NCI-H774 (cell line): ENCODE results near the gene CELF2.
"Not testable (repeated sequence)": the region's sequence is repeated elsewhere in the genome, so short reads cannot be mapped to it uniquely, and the experiment has no call there.

Source experiments
- DNase-seq: peaks from one replicate; lab custom pipeline; 2025; lab: John Stamatoyannopoulos, UW

Gene CELF2

DNA sequence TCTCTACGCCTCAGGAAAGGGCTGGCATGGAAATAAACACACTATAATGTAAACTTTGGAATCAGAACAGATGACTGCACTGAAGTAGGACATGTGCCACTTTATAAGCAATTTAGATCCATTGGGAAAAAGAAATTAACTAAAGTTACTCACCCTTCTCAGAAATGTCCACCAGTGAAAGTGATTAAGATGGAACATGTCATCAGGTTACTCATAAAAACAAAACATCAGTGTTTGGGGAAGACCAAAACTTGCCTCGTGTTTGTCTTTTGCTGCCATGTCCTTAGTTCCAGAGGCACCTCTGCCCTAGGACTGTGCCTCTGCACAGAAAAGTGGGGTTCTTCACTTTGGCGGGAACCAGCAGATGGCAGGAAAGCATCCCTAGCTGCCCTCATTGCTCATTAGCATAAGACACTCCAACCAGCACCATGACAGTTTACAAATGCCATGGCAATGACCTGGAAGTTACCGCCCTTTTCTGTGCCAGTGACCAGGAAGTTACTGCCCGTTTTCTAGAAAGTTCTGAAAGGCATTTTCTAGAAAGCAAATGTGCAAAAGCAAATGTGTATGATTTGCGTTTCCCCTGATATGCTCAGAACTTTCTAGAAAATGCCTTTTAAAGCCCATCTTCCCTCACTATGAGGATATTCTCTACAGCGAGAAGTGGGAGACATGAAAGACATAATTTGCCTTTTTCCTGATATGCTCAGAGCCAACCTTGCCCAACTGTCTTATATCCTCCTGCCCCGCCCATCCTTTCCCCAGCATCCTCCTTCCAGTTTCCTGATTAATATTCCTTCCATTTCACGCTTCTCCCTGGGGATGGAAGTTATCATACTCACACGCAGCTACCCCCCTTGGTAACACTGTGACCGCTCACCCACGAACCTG lies 335.6 kb downstream of the CELF2 start:
- no peak for DNase-seq

DNA sequence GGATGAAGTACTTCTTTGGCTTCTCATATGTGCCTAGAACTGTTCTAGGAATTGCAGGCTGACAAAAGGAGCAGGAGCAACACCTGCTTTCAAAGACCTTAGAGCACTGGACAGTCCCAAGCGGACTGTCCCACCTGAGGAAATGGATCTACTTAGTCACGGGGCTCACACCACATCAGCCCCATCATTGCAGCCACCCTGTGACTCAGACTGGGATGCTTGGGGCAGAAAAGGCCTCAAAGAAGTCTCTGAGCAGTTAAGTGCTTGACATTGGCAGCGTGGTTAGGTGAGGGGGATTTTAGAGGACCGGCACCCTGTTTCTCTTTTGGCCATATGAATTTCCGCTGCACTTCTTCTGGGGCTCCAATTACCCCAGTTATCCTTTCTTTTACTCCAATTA lies 337.2 kb downstream of the CELF2 start:
- DNase-seq: no peak

DNA sequence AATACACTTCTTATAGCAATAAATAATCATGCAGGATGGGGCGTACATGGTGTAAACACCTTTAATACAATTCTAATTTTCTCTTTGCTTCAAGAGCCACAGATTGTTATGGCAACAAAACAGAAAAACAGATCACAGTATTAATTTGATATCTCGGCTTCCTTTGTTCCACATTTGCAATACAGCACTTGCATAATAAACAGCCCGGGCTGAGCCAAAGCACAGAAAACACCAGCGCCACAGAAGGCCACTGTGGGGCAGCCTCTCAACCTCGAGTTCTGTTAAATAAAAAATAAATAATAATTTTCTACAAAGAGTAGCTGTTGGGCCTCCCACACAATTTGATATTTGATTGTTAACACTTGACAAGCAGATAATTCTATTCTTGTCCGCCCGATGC lies 337.9 kb downstream of the CELF2 start:
- no peak for DNase-seq

DNA sequence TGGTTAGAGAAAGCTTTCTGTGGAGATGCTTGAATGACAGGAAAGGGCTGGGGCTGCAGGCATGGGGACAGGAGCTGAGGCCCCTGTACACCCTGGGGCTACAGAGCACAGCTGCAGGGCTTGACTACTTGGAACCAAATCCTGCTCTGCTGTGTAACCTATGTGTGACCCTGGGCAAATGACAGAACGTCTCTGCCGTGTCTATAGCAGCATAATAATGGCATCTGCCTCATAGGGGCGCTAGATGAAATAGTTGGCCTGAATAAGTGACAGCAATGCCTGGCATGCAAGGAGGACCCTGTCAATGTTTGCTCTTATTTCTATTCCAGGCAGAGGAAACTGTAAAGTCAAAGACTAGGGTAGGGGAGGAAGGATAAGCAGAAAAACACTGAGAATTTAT lies 339.8 kb downstream of the CELF2 start:
- no peak for DNase-seq

DNA sequence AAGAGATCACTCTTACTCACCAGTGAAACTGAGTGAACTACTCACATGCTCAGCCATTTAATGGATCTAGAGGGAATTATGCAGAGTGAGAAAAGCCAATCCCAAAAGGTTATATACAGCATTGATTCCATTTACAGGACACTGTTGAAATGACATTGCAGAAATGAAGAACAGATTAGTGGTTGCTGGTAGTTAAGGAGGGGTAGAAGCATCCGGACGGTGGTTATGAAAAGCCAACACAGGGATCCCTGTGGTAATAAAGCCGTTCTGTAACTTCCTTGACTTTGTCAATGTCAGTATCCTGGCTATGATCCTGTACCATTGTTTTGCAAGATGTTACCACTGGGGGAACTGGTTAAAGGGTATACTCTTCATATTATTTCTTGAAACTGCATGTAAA lies 340.3 kb downstream of the CELF2 start:
- DNase-seq: no peak

DNA sequence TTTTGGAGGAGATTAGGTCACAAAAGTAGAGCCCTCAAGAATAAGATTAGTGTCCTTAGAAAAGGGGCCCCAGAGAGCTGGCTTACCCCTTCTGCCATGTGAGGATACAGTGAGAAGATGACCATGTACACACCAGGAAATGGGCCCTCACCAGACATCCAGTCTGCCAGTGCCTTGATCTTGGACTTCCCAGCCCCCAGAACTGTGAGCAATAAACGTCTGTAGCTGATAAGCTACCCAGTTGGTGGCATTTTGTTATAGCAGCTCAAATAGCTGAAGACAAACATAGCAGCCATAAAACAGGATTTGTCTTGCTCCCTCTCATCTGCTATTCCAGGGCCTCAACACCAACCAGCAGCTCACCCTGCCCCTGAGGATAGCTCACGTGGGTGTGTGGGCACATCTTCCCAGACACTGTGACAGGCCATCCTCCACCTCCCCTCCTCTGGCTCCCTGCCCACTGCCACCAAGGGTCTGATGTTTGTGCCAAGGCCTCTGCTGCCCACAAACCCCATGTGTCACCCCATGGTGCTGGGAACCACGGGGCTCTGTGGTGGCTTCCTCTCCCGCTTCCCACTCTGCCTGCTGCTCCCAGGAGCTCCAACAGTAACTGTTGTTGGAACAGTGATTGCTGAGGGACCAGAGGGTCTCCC lies 341.4 kb downstream of the CELF2 start:
- DNase-seq: no peak

DNA sequence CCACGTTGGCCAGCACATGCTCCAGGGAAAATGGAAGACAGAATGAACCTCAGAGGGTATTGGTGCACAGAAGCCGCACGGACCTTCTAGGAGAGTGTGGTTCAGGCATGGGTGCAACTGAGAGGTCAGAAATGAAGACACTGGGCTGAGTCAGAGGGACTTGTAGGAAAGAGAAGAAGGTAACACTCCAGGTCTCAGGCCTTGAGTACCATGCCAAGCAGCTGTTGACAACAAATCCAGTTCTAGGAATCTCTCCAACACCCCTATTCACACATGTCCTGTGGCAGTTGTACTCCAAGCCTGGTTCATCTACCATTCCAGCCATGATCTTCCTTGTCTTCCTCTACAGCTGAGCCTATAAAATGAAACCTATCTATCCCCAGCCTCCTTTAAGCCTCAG lies 342.2 kb downstream of the CELF2 start:
- no peak for DNase-seq

DNA sequence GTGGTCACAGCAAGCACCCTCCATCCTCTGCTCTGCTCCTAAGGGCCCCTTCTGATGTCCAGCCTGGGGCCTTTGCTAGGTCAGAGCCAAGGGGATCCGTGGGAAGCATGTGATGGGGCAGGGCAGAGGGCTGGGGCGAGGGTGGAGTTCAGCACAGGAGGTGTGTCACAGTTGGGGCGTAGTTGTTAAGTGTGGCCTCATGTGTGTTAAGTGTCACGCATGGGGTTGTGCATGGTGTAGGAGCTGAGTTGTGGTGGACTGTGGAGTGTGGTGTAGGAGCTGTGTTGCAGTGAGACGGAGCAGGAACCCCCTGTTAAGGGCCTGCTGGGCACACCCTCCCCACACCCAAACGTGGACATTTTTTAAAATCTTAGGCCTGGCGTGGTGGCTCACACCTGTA lies 345.8 kb downstream of the CELF2 start:
- no peak for DNase-seq

DNA sequence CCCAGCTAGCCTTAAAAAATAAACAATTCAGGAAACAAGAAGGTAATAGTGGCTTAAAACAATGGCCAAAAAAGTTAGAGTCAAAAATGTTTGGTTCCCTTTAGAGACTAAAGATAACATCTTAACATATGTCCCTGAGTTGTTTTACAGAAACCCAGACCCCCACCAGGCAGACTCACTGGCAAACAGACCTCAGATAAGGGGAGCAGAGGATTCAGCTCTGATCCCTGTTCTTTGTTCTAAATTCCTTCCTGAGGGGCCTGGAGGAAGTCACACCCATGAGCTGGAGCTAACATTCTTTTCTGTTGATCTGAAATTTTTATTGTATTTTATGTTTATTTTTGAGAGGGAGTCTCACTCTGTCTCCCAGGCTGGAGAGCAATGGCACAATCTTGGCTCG lies 346.6 kb downstream of the CELF2 start:
- DNase-seq: no peak

DNA sequence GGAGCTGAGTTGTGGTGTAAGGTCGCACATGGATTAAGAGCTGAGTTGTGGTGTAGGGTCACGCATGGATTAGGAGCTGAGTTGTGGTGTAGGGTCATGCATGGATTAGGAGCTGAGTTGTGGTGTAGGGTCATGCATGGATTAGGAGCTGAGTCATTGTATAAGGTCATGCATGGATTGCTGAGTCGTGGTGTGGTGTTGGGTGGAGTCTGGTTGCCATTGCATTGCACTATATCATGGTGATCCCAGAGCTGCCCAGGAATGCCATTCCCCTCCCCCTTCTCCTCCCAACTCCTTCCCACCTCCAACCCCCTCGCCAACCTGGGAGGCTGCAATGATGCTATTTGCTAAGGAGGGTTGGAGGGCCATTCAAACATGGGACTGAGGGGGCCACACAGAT lies 349.2 kb downstream of the CELF2 start:
- not testable (repeated sequence) for DNase-seq

DNA sequence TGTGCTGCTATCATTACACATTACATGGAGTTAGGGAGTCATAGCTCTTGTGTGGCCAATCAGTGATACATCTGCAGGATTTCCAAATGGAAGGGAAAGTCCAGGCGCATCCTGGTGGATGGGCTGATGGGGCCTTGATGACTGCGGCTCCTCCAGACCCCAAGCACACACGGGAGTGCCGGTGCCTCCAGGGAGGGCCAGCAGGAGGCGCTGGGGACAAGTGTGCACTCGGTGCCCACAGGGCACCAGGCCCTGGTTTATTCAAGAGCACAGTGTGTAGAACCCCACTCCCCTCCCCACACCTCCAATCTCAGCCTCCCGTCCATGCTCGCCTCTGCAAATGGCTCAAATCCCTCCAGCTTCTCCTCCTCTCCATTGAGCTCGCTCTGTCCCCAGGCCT lies 349.8 kb downstream of the CELF2 start:
- no peak for DNase-seq

DNA sequence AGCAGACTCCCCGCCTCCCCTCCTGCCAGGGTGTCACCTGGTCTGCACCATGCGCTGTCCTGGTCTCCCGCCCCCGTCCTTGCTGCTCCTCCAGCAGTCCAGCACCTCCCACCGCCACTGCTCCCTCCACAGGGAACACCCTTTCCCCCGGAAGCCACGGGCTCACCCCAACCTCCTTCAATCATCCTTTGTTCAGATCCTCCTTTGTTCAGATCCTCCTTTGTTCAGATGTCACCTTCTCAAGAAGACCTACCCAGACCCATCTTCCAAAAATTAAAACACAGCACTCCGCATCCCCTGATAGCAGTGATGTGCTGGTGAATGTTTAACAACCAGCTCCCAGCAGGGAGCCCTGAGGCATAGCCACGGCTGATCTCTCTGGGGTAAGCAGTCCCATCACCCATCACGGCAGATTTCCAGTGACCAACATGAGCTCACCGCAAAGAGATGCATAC lies 356.1 kb downstream of the CELF2 start:
- no peak for DNase-seq

DNA sequence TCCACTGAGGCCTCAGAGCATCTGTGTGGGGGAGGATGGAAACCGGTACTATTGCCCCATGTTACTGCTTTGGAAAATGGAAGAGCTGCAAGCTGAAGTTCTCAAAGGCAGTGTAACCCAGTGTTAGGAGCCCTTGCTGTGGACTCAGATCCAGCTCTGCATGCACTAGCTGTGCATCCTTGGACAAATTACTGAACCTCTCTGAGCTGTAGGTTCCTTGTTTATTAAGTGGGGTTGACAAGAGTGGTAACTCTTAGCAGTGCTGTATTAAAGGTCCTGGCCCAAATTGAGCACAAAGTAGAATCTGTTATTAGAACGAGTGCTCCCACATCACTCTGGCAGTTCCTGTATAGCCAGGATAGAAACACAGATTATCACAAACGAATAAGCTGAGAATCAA lies 359.6 kb downstream of the CELF2 start:
- no peak for DNase-seq

DNA sequence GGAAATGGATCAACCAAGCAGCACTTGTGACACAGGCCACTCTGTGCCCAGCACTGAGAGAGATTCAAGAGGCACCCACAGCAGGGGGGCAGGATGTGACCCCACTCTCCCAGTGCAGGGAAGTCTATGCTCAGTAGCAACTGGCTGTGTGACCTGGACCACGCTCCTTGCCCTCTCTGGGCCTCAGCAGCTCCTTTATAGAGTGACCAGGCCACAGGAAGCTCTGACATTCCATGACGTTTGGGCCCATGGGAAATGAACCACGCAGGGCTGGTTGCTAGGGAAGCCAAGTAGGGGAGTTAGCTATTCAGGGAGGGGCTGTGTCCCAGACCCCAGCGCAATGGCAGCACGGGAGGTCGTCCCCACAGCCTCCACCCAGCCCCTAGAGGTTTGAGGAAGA lies 361.2 kb downstream of the CELF2 start:
- no peak for DNase-seq

DNA sequence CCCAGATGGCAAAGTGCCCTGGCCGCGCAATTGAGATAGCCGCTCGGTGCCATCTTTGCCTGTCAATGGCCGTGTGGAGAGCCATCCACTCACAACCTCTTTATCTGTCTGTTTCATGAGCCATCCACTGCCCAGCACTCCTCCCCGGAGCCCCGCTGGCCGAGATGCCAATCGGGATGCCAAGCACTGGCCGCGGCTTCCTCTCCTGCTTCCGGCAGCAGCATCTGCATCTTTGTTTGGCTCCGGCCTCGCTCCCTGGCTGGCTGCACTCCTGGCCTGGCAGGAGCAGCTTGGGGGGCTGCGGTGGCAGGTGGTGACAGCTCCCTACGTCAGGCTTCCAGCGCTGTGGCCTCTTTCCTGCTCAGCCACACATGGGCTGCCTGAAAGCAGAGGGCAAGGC lies 362.1 kb downstream of the CELF2 start:
- DNase-seq: no peak

DNA sequence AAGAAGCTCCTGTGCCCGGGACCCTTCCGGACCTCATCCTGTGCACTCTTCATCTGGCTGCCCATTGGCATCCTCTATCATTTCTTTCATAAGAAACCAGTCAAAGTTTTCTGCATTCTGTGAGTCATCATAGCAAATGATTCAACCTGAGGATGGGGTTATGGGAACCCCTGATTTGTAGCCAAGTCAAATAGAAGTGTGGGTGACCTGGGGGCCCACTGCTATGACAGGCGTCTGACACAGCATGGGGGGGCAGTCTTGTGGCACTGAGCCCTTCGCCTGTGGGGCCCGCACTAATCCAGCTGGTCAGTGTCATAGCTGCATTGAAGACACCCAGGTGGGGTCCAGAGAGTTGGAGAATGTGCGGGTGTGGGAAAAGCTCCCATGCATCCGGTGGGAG lies 363.4 kb downstream of the CELF2 start:
- DNase-seq: no peak

DNA sequence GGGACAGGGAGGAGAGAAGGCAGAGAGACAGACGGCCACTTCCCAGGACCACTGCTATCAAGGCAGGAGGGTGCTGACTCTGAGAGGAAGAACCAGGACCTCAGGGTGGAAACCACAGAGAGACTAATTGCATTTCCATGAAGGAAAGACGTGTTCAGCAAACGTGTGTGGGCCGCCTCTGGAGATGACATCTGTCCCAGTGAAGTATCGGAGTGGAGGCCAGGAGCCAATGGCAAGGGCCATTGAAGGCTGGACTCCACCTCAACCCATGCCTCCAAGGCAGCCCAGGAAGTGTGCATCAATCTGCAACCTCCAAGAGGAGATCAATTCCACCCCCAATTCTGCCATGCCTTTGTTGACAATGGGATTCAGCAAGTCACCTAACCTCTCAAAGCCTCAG lies 363.8 kb downstream of the CELF2 start:
- no peak for DNase-seq

DNA sequence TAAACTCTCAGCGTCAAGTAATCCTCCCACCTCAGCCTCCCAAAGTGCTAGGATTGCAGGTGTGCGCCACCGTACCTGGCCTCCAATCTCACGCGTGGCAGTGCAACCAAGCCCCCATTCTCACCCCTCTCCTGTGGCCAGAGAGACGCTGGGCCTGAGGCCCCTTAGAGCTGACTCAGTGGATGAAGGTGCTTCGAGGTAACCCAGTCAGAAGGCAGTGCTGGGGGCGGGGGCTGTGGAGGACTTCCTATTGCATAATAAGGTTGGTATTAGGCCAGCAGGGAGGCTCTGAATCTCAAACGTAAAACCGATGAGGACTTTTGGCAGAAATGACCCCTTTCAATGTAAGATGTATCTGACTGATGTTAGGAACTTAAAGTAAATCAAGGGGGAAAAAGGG lies 364.5 kb downstream of the CELF2 start:
- DNase-seq: no peak

DNA sequence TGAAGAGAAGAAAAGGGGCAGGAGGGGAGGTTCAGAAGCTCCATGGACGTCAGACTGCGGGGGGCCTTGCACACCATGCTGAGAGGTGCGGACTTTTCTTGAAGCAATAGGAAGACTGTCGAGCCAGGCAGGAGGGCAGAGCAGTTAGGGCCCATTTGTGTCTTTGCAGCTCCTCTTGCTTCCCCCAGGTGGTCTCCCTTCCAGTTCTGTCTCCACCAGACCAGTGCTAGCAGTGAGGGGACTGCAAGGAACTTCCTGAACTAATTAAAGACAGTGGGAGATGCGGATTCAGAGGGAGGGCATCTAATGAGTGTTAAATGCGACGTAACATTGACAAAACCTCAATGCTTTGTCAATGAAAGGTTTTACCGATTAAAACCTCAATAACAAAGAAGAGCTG lies 368.4 kb downstream of the CELF2 start:
- DNase-seq: no peak
